CD4-positive, alpha-beta T cell (primary cell): ENCODE results near the gene ZNF385D. TPM values are rescaled to one million over a fixed set of nuclear protein-coding genes. Genes with fewer than 3 reads are reported as not detected.

ENCODE experiments used
- ATAC-seq: fragments of 200-7000 bp; cut with Tn5 transposase; one replicate; pipeline ENCODE4 v1.10.0; 2022; ENCODE audit warnings: mild to moderate bottlenecking; ENCODE audit not compliant: poor library complexity
- CTCF ChIA-PET: fragments of 350-600 bp; sonication (Branson Sonifier 250); formaldehyde crosslinking; loops from one replicate; lab custom pipeline; 2021; ENCODE audit warnings: antibody characterized with exemption, inconsistent platforms; lab: Charles Lee
- POLR2A ChIA-PET: fragments of 350-600 bp; sonication (Branson Sonifier 250); formaldehyde crosslinking; loops from one replicate; lab custom pipeline; 2021; ENCODE audit warnings: antibody characterized with exemption, inconsistent platforms; lab: Charles Lee
- DNase-seq, 14 experiments: peaks; one replicate each; pipeline ENCODE4 v3.0.0-alpha.2; 2013 to 2020; ENCODE audit warnings: mixed read lengths in 2 of 14
- H3K27ac ChIP-seq, 2 donors: one replicate each; pipeline versions ENCODE4 v1.5.1 to v1.7.0; 2013; ENCODE audit warnings: low read length in 2 of 2, low read depth in 1 of 2, mild to moderate bottlenecking in 1 of 2
- H3K27me3 ChIP-seq, 2 experiments: 1 replicate in 1 of 2; 2 replicates in 1 of 2; pipeline versions ENCODE4 v1.6.1 to v1.7.0; 2013; ENCODE audit warnings: low read length in 2 of 2, control low read depth in 1 of 2, mild to moderate bottlenecking in 1 of 2, moderate library complexity in 1 of 2; ENCODE audit not compliant: insufficient read depth in 2 of 2, control insufficient read depth in 1 of 2
- H3K36me3 ChIP-seq: one replicate; pipeline ENCODE4 v1.6.1; 2013; ENCODE audit warnings: low read length, control low read depth; ENCODE audit not compliant: insufficient read depth
- H3K4me1 ChIP-seq: one replicate; pipeline ENCODE4 v1.6.1; 2013; ENCODE audit warnings: low read length, control low read depth; ENCODE audit not compliant: insufficient read depth
- H3K4me3 ChIP-seq: one replicate; pipeline ENCODE4 v1.5.1; 2013; ENCODE audit warnings: mild to moderate bottlenecking, low read length, moderate library complexity
- H3K9me3 ChIP-seq, 2 experiments: 1 replicate in 1 of 2; 2 replicates in 1 of 2; pipeline versions ENCODE4 v1.6.1 to v1.7.0; 2013; ENCODE audit warnings: low read length in 2 of 2, mild to moderate bottlenecking in 2 of 2, control low read depth in 1 of 2, moderate library complexity in 1 of 2; ENCODE audit not compliant: control insufficient read depth in 1 of 2, insufficient read depth in 1 of 2
- H3K27ac Mint-ChIP-seq: one replicate; pipeline ENCODE4 v1.8.0; 2020; ENCODE audit warnings: mixed read lengths
- H3K27me3 Mint-ChIP-seq: one replicate; pipeline ENCODE4 v1.8.0; 2021; ENCODE audit warnings: mixed read lengths
- H3K36me3 Mint-ChIP-seq: one replicate; pipeline ENCODE4 v1.8.0; 2021; ENCODE audit warnings: low read depth, mixed read lengths
- H3K4me1 Mint-ChIP-seq: one replicate; pipeline ENCODE4 v1.8.0; 2021; ENCODE audit warnings: low read depth, mixed read lengths
- H3K4me3 Mint-ChIP-seq: one replicate; pipeline ENCODE4 v1.8.0; 2020; ENCODE audit warnings: mild to moderate bottlenecking, mixed read lengths
- H3K9me3 Mint-ChIP-seq: one replicate; pipeline ENCODE4 v1.8.0; 2020; ENCODE audit warnings: mixed read lengths
- CTCF ChIP-seq: fragments of 200-600 bp; IDR thresholded peaks from one replicate; pipeline ENCODE4 v1.8.0; 2022; ENCODE audit warnings: antibody characterized with exemption, mild to moderate bottlenecking
- intact Hi-C, 2 experiments: fragments of 100-400 bp; cut with DNase I in 1 of 2; cut with micrococcal nuclease in 1 of 2; formaldehyde crosslinking; loops; one replicate each; pipeline versions ENCODE4 v1.15.1 to v1.9.0; 2023 to 2025; cut with DNase I, micrococcal nuclease
- total RNA-seq, 174 experiments: library from RNA in 2 of 174; stranded (reverse) in 2 of 174; gene quantifications; one replicate each; pipeline ENCODE4 v1.2.3 and lab custom pipeline; 2021 to 2026

Gene ZNF385D
- total RNA-seq, 2 experiments from 2014 or later, result not detected

DNA sequence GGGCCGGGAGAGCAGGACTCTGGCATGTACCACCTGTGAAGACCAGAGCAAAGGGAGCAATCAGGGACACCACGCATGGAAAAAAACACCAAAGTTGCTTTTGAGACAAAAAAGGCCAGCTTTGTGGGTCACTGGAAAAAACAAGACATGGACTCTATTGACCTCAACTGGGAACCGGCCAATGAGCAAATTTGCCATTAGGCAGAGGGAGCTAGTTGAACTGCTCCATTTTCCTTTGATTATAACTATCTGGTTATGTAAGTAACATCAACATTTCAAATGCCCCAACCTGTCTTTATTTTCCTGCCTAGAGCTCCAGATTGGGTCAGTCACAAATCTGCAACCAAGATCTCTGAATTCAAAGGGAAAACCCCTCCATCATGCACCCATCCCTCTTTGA, 86.0 kb downstream of the ZNF385D start:
- POLR2A ChIA-PET, result no interaction called here
- Mint-ChIP-seq H3K36me3 (no peaks in the 10 kb centered on the region), H3K4me3 (no peak overlapping the region), H3K9me3 (peaks cover 3% of the 10 kb centered on the region), H3K27me3 (no peaks in the 10 kb centered on the region), H3K27ac (no peak overlapping the region), H3K4me1 (no peaks in the 10 kb centered on the region)
- ATAC-seq (no peak), DNase-seq (no peak)
- no peaks in the 10 kb centered on the region for H3K4me1 ChIP-seq
- H3K9me3 ChIP-seq, result peaks cover 0 to 8% of the 10 kb centered on the region in 2 experiments
- no peak overlapping the region for H3K4me3 ChIP-seq
- H3K27me3 ChIP-seq, result no peaks in the 10 kb centered on the region
- no peaks in the 10 kb centered on the region for H3K36me3 ChIP-seq
- CTCF ChIA-PET, result no interaction called here
- intact Hi-C loops, result no loop called here
- TF ChIP-seq CTCF, result no peak
- H3K27ac ChIP-seq, result no peak overlapping the region

GRCh38 chr3:21662403-21662802, 88.6 kb downstream of the ZNF385D start:
- DNase-seq, result no peak
- intact Hi-C loops, result no loop called here
- H3K4me1 ChIP-seq, result no peaks in the 10 kb centered on the region
- ChIA-PET POLR2A (no interaction called here), CTCF (no interaction called here)
- Mint-ChIP-seq H3K4me3 (no peak overlapping the region), H3K27me3 (no peaks in the 10 kb centered on the region), H3K9me3 (peaks cover 6% of the 10 kb centered on the region), H3K27ac (no peak overlapping the region), H3K4me1 (no peaks in the 10 kb centered on the region), H3K36me3 (no peaks in the 10 kb centered on the region)
- ATAC-seq, result no peak
- TF ChIP-seq CTCF, result no peak
- H3K27ac ChIP-seq, result no peak overlapping the region
- no peak overlapping the region for H3K4me3 ChIP-seq
- no peaks in the 10 kb centered on the region for H3K27me3 ChIP-seq
- H3K9me3 ChIP-seq, result peaks cover 0 to 8% of the 10 kb centered on the region in 2 experiments
- no peaks in the 10 kb centered on the region for H3K36me3 ChIP-seq

GRCh38 chr3:21654662-21655061, 96.3 kb downstream of the ZNF385D start:
- H3K4me3 ChIP-seq, result no peak overlapping the region
- Mint-ChIP-seq H3K27me3 (no peaks in the 10 kb centered on the region), H3K36me3 (no peaks in the 10 kb centered on the region), H3K9me3 (peaks cover 6% of the 10 kb centered on the region), H3K4me3 (no peak overlapping the region), H3K4me1 (no peaks in the 10 kb centered on the region), H3K27ac (no peak overlapping the region)
- ChIA-PET POLR2A (no interaction called here), CTCF (no interaction called here)
- ATAC-seq (no peak), DNase-seq (no peak)
- H3K4me1 ChIP-seq, result no peaks in the 10 kb centered on the region
- H3K9me3 ChIP-seq, result no peaks in the 10 kb centered on the region
- no peaks in the 10 kb centered on the region for H3K36me3 ChIP-seq
- no peak for TF ChIP-seq CTCF
- no peaks in the 10 kb centered on the region for H3K27me3 ChIP-seq
- no peak overlapping the region for H3K27ac ChIP-seq
- intact Hi-C loops, result no loop called here
